Ishikawa (cell line): ENCODE results near the gene MAMLD1.

ENCODE experiments used
- CEBPB ChIP-seq: IDR thresholded peaks from 2 replicates; pipeline ENCODE4 v1.6.1; 2012
- CREB1 ChIP-seq: IDR thresholded peaks from 2 replicates; pipeline ENCODE4 v1.6.1; 2012; ENCODE audit warnings: low read depth
- EGR1 ChIP-seq: IDR thresholded peaks from 2 replicates; pipeline ENCODE4 v1.6.1; 2012
- EP300 ChIP-seq: IDR thresholded peaks from 2 replicates; pipeline ENCODE4 v1.6.1; 2012; ENCODE audit warnings: borderline replicate concordance
- FOXM1 ChIP-seq: IDR thresholded peaks from 2 replicates; pipeline ENCODE4 v1.6.1; 2012; ENCODE audit warnings: low read depth, borderline replicate concordance
- NFIC ChIP-seq: IDR thresholded peaks from 2 replicates; pipeline ENCODE4 v1.6.1; 2012
- RAD21 ChIP-seq: IDR thresholded peaks from 2 replicates; pipeline ENCODE4 v1.6.1; 2012; ENCODE audit warnings: low read depth
- TAF1 ChIP-seq: IDR thresholded peaks from 2 replicates; pipeline ENCODE4 v1.6.1; 2012; ENCODE audit warnings: low read depth, mild to moderate bottlenecking
- TCF12 ChIP-seq: IDR thresholded peaks from 2 replicates; pipeline ENCODE4 v1.6.1; 2012; ENCODE audit warnings: low read depth
- TEAD4 ChIP-seq: IDR thresholded peaks from 2 replicates; pipeline ENCODE4 v1.6.1; 2012
- YY1 ChIP-seq: IDR thresholded peaks from 2 replicates; pipeline ENCODE4 v1.6.1; 2012; ENCODE audit warnings: low read depth
- ZBTB7A ChIP-seq: IDR thresholded peaks from 2 replicates; pipeline ENCODE4 v1.6.1; 2012; ENCODE audit warnings: low read depth
- TF ChIP-seq, protein P1 (sequence below): IDR thresholded peaks from 2 replicates; pipeline ENCODE4 v1.6.1; 2012; ENCODE audit warnings: low read depth, mild to moderate bottlenecking
- TF ChIP-seq, protein P2 (sequence below): IDR thresholded peaks from 2 replicates; pipeline ENCODE4 v1.6.1; 2012
- TF ChIP-seq, protein P3 (sequence below): IDR thresholded peaks from 2 replicates; pipeline ENCODE4 v1.6.1; 2012

The MAMLD1 gene

DNA sequence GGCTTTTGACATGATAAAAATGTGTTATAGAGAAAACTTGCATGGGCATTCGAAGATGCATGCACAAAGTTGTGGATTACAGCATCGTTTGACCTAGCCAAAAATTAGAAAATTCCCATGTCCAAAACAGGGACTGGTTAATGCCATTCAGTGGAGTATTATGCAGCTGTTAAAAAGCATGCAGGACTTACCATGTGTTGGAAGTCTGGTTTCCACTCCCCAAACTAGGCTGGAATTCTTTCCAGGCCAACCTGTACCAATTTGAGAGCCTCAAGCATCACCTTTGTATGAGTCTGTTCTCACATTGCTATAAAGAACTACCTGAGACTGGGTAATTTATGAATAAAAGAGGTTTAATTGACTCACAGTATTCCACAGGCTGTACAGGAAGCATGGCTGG lies 159.4 kb downstream of the MAMLD1 start:
- no peak for TF ChIP-seq CREB1

DNA sequence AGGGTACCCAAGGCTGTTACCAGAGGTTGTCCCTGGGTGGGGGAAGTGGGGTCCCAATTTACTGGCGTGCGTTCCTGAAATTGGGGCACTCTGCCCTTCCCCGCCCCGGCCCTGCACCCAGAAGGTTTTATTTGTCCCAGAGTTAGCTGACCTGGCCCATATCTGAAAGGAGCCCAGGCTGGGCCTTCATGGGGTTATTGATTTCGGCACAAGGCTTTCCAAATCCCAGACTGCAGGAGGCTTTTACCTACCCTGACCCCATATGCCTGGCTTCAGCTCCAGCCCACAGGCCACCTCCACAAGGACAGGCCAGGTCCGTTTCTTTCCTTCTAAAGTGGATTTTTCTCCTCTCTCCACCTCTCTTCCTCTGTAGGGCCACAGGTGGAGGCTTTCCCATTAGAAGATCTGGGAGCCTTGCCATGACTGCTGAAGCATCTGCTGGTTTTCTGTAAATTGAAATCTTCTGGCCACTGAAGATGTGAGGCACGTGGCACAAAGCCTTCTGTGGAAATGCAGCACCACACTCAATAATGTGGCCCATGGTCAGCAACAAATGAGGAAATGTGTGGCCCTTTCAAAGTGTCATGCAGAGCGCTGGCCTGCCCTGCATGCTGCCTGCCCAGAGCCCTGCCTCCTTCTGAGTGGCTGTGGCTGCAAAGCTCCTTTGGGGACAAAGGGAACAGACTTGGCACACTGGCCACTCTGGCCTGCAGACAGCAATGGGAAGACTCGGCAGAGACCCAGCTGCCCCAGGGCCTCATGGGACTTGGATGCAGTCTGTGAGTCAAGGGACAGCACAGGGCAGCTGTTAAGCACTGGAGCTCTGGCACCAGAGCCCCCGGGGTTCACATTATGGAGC lies 162.2 kb downstream of the MAMLD1 start:
- TF ChIP-seq CREB1 (no peak), TCF12 (no peak), TEAD4 (no peak), CEBPB (no peak), YY1 (no peak)
- TF ChIP-seq, protein P1, sequence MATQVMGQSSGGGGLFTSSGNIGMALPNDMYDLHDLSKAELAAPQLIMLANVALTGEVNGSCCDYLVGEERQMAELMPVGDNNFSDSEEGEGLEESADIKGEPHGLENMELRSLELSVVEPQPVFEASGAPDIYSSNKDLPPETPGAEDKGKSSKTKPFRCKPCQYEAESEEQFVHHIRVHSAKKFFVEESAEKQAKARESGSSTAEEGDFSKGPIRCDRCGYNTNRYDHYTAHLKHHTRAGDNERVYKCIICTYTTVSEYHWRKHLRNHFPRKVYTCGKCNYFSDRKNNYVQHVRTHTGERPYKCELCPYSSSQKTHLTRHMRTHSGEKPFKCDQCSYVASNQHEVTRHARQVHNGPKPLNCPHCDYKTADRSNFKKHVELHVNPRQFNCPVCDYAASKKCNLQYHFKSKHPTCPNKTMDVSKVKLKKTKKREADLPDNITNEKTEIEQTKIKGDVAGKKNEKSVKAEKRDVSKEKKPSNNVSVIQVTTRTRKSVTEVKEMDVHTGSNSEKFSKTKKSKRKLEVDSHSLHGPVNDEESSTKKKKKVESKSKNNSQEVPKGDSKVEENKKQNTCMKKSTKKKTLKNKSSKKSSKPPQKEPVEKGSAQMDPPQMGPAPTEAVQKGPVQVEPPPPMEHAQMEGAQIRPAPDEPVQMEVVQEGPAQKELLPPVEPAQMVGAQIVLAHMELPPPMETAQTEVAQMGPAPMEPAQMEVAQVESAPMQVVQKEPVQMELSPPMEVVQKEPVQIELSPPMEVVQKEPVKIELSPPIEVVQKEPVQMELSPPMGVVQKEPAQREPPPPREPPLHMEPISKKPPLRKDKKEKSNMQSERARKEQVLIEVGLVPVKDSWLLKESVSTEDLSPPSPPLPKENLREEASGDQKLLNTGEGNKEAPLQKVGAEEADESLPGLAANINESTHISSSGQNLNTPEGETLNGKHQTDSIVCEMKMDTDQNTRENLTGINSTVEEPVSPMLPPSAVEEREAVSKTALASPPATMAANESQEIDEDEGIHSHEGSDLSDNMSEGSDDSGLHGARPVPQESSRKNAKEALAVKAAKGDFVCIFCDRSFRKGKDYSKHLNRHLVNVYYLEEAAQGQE = no peak

DNA sequence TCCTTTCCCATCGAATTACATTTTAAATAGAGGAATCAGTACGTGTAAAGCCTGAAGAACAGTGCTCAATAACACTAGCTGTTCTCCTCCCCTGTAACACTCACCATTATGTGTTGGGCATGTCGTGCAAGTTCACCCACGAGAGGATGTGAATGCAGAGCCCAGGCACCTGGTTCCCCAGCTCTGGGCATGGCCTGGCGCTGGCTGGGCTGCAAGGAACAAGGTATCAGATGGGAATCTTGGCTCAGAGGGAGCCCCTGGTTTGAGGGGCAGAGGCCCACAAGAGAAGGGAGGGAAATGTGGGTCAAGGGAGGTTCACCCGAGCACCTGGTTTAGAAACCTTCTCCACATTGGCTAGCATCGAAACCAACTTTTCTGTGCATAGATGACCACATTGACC lies 163.6 kb downstream of the MAMLD1 start:
- TF ChIP-seq ZBTB7A = no peak
- TF ChIP-seq TCF12 = no peak
- no peak for TF ChIP-seq TEAD4
- TF ChIP-seq YY1 = no peak
- no peak for TF ChIP-seq FOXM1
- no peak for TF ChIP-seq RAD21
- TF ChIP-seq, protein P1 = no peak
- TF ChIP-seq, protein P2, sequence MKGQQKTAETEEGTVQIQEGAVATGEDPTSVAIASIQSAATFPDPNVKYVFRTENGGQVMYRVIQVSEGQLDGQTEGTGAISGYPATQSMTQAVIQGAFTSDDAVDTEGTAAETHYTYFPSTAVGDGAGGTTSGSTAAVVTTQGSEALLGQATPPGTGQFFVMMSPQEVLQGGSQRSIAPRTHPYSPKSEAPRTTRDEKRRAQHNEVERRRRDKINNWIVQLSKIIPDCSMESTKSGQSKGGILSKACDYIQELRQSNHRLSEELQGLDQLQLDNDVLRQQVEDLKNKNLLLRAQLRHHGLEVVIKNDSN = no peak
- no peak for TF ChIP-seq EGR1
- TF ChIP-seq CEBPB = no peak
- no peak for TF ChIP-seq EP300
- no peak for TF ChIP-seq TAF1
- TF ChIP-seq NFIC = no peak
- no peak for TF ChIP-seq CREB1
- TF ChIP-seq, protein P3, sequence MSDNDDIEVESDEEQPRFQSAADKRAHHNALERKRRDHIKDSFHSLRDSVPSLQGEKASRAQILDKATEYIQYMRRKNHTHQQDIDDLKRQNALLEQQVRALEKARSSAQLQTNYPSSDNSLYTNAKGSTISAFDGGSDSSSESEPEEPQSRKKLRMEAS = no peak

DNA sequence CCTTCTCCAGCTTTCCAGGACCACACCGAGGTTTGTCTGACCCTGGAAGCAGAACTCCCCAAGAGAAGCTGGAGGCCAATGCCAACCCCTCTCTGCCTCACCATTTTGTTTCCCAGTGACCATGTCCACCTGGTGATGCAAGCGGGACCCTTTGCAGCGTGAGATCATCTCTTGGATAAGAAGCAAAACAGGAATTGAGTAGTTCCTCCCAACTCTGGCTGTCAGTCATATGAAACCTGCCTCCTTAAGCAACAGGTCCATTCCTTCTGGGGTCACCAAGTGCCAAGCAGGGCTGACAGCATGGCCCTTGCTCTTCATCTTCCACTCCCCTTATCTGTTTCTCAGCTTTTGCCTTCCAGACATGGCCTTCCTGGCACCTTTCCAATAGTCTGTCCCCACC lies 164.0 kb downstream of the MAMLD1 start:
- no peak for TF ChIP-seq CREB1
- no peak for TF ChIP-seq RAD21
- no peak for TF ChIP-seq NFIC
- no peak for TF ChIP-seq EP300
- TF ChIP-seq, protein P2 = no peak
- TF ChIP-seq FOXM1 = no peak
- no peak for TF ChIP-seq TCF12
- no peak for TF ChIP-seq EGR1
- no peak for TF ChIP-seq TAF1
- TF ChIP-seq CEBPB = no peak
- TF ChIP-seq, protein P1 = no peak
- TF ChIP-seq TEAD4 = no peak
- TF ChIP-seq, protein P3 = no peak

DNA sequence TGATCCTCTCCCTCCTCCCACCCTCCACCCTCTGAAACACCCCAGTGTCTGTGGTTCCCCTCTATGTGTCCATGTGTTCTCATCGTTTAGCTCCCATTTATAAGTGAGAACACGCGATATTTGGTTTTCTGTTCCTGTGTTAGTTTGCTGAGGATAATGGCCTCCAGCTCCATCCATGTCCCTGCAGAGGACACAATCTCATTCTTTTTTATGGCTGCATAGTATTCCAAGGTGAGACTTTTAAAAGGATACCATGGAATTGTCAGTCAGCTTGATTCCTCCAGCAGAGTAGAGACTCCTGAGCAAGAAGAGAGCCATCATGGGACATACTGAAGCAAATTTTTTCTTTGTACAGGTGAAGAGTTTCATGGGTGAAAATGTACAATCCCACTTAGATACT lies 166.5 kb downstream of the MAMLD1 start:
- TF ChIP-seq EP300 (no peak), TAF1 (no peak), CREB1 (no peak), EGR1 (no peak), CEBPB (no peak), FOXM1 (no peak), TCF12 (no peak)
- TF ChIP-seq, protein P2 = no peak
- TF ChIP-seq, protein P3 = no peak
- TF ChIP-seq, protein P1 = no peak
